NCI-H2029 (cell line): ENCODE results near the gene CCDC81.

Experiments used
- DNase-seq: peaks from one replicate; lab custom pipeline; 2025; lab: John Stamatoyannopoulos, UW

CCDC81 gene

DNA sequence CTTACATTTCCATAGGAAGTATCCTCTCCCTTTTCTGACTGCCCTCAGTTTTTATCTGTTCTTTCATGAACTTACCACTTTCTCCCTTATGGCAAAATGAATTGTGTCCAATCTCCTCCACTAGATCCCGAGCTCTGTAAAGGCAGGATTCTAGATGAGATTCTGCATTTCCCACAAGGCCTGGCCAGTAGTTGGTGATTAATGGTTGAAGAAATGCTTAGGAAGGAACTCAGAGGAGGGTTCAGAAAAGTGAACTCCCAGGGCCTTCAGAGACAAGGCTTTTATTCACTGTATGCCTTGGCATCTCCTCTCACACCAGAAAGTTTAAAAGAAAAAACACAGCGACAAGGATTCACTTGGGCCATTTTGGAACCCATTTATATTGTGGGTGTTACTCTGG, 66.2 kb downstream of the CCDC81 start:
- no peak for DNase-seq

- DNase-seq = no peak
Observed at GRCh38 chr11:86442420-86442819, 67.7 kb downstream of the CCDC81 start.

GRCh38 chr11:86442827-86443226, 68.1 kb downstream of the CCDC81 start:
- no peak for DNase-seq

DNA sequence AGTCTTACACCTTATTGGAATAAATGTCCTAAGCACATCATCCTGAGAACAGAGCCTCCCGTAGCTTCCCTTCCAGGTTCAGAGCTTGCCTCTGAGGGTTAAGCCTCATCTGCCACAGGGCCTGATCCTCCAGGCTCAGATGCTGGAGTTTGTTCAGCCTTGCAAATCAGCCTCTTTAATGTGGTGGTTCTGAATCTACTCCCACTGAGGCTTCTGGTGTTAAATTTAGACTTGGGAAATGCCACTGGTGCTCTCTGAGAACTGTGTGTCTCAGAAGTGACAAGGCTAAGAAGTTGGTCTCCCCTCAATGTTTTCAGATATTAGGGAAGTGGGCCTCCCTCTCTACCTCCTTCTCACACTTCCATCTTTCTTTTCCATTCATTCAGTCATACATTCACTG, 68.7 kb downstream of the CCDC81 start:
- no peak for DNase-seq

DNA sequence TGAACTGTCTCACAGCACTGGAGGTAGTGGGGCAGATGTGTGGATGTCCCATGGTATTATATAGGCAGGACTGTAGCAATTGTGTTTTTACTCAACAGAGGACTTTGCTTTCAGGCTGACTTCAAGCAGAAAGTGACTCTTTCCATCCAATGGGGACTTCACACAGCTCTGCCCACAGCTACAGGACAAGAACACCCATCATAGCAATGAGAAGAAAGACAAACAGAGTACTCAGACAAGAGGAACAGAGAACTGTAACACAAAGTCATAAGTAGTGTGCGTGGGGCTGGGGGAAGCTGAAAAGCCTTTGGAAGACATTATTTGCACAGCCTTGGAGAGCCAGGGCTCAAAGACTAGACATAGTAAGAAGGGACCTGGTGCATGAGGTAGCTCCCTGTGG, 70.3 kb downstream of the CCDC81 start:
- no peak for DNase-seq

GRCh38 chr11:86446163-86446923, 71.7 kb downstream of the CCDC81 start:
- DNase-seq = no peak

- DNase-seq = no peak
Observed at GRCh38 chr11:86446924-86447285, 72.2 kb downstream of the CCDC81 start.

DNA sequence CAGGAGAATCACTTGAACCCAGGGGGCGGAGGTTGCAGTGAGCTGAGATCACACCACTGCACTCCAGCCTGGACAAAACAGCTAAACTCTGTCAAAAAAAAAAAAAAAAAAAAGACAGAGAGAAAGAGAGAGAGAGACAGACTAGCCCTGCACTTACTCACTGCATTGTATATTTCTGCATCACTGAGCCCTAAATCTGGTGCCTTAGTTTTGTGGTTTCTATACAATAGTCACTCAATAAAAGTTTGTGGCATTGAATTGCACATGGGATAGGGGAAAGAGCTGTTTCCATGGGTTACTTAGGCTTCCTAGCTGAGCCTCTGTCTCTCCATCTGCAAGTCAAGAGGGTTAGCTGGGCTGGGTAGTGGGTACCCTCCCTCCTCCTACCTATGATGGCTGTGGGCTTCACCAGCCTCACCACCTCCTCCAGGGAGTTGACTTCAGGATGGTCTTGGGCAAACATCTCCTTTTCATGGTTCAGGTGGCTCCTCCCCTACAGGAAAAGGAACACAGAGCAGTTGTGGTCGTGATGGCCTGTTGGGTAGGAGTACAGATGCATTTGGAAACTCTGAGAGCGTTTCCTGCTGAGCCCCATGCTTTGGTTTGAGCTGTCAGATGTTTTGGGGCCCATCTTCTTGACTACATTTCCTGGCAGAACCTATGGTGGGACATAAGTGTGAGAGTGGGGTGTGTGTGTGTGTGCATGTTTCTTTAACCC, 73.2 kb downstream of the CCDC81 start:
- DNase-seq = no peak

- no peak for DNase-seq
Observed at GRCh38 chr11:86449993-86450629, 75.4 kb downstream of the CCDC81 start.

- no peak for DNase-seq
Observed at GRCh38 chr11:86453290-86454030, 78.8 kb downstream of the CCDC81 start.

GRCh38 chr11:86456075-86456939, 81.6 kb downstream of the CCDC81 start:
- peak; percentile 61 for DNase-seq

DNA sequence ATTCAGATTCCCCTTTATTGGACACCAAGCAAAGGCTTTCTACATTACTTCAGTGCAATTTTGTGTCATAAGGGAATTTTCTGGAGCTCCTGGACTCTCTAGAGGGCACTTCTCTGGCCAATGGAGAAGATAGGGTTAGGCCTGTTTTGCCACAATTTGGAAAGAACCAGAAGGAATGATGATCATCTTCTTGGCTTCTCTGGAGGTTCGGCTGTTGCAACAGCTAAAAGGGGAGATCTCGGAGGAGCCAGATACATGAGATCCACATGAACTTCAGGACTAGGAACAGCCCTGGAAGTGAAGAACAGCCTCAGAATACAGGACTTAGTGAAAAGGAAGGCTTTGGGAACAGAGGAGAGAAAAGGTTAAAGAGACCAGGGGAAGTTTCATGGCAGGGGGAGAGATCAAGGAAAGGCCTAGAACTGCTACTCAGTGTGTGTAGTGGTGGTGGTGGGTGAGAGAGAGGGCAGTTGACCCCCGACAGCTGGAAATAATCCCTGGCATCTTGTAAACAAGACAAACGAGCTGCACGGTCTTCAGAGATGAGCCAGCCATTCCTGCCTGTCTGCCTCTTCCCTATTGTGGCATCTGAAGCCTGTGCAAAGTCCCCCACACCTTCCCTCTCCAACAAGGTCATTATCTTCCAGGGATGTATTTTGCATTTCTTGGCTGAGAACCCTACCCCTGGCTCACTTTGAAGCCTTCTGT, 83.8 kb downstream of the CCDC81 start:
- no peak for DNase-seq

- DNase-seq = no peak
Observed at GRCh38 chr11:86459002-86459385, 84.3 kb downstream of the CCDC81 start.

DNA sequence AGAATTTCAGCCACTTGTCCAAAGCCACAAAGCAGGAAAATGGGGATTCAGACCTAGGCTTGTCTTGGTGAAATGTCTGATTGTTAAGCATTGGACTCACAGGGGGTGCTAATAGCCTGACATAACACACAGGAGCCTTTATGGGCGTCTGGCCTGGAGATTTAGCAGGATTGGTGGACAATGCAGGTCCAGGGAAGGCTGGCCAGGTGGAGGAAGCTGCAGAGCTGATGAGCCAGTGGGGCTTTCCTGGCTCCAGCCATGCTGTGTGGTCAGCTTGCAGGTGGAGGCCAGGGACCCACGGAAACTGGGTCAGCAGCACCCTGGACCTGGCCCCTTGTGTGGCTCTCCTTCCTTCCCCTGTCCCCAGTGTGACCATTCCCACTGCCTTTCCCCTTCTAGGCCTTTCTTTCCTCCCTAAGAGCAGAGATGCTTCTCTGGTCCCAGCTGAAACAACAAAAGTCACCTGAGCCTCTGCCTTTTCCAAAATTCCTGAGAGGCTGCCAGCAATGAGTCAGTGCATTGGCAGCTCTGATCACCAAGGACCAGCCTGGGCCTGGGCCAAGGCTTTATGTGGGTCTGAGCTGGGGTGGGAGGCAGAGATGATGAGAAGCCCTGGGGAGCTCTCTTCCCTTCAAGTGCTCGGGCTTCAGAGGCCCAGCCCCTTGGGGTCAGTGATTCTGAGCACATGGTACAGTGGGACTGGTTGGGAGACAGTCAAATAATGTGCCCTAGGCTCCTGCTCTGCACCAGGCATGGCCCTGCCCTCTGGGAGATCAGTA, 85.2 kb downstream of the CCDC81 start:
- peak; percentile 42 for DNase-seq

DNA sequence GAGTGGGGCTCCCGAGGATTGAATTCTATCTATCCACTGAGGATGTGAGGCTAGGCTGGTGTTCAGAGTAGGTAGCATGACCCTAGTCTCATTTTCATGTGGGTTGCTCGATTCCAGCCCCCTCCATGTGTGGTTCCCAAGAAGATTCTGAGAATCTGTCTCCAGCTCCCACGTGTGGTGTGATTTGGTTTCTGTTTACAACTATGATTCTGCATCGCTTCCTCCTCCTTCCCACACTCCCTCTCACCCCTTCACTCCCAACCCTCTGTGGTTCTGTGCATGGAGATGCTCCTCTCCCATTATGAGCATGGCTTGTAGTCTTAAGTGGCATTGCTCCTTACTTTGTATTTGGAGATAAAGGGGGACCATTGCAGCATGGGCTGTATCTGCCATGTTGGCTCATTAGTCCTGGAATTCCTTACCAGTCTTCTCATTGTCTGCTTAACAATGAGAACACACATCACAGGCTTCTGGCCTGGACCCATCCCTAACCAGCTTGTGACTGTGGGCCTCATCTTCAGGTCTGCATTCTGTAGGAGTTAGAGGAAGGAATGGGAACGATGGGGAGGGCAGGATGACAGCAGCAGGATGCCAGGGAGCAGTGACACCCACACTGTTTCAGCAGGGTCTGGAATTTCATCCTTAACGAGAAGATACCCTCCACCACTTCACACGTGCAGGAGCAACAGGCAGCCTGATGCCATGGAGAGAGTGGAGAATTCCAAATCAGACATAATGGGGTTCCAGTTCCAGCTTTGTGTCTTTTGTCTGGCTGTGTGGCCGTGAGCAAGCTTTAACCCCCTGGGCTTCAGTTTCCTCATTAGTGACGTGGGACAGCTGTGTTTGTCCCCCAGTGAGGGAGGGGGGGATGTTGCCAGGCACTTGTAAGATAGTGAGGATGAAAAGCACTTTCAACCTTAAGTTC, 86.0 kb downstream of the CCDC81 start:
- no peak for DNase-seq

GRCh38 chr11:86461892-86462291, 87.2 kb downstream of the CCDC81 start:
- no peak for DNase-seq

GRCh38 chr11:86463120-86463519, 88.4 kb downstream of the CCDC81 start:
- no peak for DNase-seq

- no peak for DNase-seq
Observed at GRCh38 chr11:86463955-86464354, 89.3 kb downstream of the CCDC81 start.
